WERI-Rb-1 (cell line): ENCODE measurements around the gene SYTL1.
A peak's percentile ranks its signal among the peaks of the same experiment; 100 is the strongest.

Experiments
- DNase-seq: peaks from one replicate; pipeline ENCODE4 v3.0.0-alpha.2; 2020
- H3K27ac ChIP-seq: fragments of 250-450 bp; sonication (Bioruptor Pico); 2 replicates; pipeline ENCODE4 v1.5.1; 2020; ENCODE audit warnings: mild to moderate bottlenecking, moderate library complexity
- H3K27me3 ChIP-seq: fragments of 250-450 bp; sonication (Bioruptor Pico); 2 replicates; pipeline ENCODE4 v1.5.1; 2021; ENCODE audit warnings: mild to moderate bottlenecking, low read depth, moderate library complexity; ENCODE audit not compliant: insufficient read depth, severe bottlenecking
- H3K36me3 ChIP-seq: fragments of 250-450 bp; sonication (Bioruptor Pico); 2 replicates; pipeline ENCODE4 v1.5.1; 2020; ENCODE audit warnings: mild to moderate bottlenecking, moderate library complexity
- H3K4me3 ChIP-seq: 2 replicates; pipeline ENCODE4 v1.5.1; 2011; ENCODE audit warnings: low read depth, mild to moderate bottlenecking, control low read depth, low read length
- H3K9me3 ChIP-seq: fragments of 250-450 bp; sonication (Bioruptor Pico); 2 replicates; pipeline ENCODE4 v1.5.1; 2021; ENCODE audit warnings: mild to moderate bottlenecking, moderate library complexity; ENCODE audit not compliant: severe bottlenecking
- TF ChIP-seq, protein P1 (sequence below): IDR thresholded peaks from 2 replicates; pipeline ENCODE4 v1.5.1; 2011; ENCODE audit warnings: low read depth, mild to moderate bottlenecking, control low read depth, inconsistent platforms, low read length

The SYTL1 gene

DNA sequence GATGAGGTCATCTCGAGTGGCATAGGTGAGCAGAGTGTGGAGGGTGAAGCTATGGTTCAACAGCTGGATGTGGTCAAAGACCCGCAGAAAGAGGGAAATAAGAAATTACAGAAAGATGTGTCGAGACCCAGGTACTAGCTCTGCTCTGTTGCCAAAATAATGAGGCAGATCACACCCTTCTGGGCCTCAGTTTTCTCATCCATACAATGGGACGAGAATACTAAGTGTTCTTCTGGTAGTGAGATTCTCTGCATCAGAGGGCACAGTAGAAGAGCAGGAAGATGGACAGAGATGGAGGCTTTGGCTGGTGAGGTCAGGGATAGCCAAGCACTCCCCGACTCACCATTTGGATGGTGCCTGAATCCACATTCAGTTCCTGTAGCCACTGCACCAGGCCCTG lies 13.9 kb downstream of the SYTL1 start:
- peaks cover 11% of the 10 kb centered on the region for H3K36me3 ChIP-seq
- TF ChIP-seq, protein P1, sequence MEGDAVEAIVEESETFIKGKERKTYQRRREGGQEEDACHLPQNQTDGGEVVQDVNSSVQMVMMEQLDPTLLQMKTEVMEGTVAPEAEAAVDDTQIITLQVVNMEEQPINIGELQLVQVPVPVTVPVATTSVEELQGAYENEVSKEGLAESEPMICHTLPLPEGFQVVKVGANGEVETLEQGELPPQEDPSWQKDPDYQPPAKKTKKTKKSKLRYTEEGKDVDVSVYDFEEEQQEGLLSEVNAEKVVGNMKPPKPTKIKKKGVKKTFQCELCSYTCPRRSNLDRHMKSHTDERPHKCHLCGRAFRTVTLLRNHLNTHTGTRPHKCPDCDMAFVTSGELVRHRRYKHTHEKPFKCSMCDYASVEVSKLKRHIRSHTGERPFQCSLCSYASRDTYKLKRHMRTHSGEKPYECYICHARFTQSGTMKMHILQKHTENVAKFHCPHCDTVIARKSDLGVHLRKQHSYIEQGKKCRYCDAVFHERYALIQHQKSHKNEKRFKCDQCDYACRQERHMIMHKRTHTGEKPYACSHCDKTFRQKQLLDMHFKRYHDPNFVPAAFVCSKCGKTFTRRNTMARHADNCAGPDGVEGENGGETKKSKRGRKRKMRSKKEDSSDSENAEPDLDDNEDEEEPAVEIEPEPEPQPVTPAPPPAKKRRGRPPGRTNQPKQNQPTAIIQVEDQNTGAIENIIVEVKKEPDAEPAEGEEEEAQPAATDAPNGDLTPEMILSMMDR, result no peak

DNA sequence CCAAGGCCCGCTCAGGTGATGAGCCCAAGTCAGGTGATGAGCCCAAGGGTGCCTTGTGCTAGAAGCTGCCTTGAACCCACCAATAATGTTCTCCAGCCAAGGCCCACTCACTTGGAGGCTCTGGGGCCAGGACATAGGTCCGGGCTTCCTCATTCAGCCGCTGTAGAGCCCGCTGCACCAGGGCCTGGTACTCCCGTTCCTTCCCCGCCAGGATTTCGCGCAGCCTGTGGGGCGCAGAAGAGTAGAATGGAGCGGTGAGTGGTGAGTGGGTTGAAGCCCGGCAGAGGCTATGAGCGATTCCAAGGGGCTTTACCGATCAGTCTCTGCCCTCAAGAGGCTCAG lies 14.4 kb downstream of the SYTL1 start:
- DNase-seq, result no peak
- Histone ChIP-seq H3K4me3 (no peak overlapping the region), H3K27me3 (no peaks in the 10 kb centered on the region), H3K36me3 (peaks cover 11% of the 10 kb centered on the region), H3K9me3 (no peaks in the 10 kb centered on the region), H3K27ac (no peak overlapping the region)
- TF ChIP-seq, protein P1, result no peak

More for the DNA sequence above, 13.9 kb downstream of the SYTL1 start:
- H3K9me3 ChIP-seq, result no peaks in the 10 kb centered on the region
- no peak for DNase-seq
- H3K27me3 ChIP-seq, result no peaks in the 10 kb centered on the region
- H3K27ac ChIP-seq, result no peak overlapping the region
- H3K4me3 ChIP-seq, result no peak overlapping the region

DNA sequence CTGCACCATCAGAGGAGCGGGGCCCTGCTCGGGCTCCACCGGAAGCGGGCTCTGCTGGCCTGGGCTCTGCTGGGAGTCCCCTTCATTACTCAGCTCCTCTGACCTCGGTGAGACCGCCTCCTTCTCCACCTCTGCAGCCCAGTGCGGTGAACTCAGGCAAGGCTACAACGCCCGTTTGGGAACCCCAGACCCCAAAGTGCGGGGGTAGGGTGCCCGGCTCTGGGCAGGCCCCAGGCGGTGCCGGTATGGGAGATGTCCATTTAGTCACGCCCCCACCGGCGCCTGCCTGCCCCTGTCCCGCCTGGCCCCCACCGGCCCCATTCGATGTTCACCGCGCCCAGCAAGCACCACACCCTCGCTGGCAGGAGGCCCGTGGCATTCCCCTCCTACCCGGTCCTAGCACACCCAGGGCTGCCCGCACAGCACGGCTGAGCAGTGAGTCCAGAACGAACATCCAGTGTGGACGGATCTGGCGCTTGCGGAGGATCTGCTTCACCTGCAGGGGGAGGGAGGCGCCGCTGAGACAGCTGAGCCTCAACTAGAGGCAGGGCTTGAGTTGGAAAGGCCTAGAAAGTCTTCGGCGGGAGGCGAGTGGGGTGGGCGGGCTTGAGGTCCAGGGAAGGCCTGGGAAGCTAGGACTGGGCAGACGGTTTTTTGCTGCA lies 14.9 kb downstream of the SYTL1 start:
- Histone ChIP-seq H3K9me3 (no peaks in the 10 kb centered on the region), H3K27me3 (no peaks in the 10 kb centered on the region), H3K4me3 (no peak overlapping the region), H3K36me3 (peaks cover 8% of the 10 kb centered on the region), H3K27ac (no peak overlapping the region)
- DNase-seq, result peak; percentile 42
- TF ChIP-seq, protein P1, result peak; percentile 3; the same call in 1 of the 2 replicates

DNA sequence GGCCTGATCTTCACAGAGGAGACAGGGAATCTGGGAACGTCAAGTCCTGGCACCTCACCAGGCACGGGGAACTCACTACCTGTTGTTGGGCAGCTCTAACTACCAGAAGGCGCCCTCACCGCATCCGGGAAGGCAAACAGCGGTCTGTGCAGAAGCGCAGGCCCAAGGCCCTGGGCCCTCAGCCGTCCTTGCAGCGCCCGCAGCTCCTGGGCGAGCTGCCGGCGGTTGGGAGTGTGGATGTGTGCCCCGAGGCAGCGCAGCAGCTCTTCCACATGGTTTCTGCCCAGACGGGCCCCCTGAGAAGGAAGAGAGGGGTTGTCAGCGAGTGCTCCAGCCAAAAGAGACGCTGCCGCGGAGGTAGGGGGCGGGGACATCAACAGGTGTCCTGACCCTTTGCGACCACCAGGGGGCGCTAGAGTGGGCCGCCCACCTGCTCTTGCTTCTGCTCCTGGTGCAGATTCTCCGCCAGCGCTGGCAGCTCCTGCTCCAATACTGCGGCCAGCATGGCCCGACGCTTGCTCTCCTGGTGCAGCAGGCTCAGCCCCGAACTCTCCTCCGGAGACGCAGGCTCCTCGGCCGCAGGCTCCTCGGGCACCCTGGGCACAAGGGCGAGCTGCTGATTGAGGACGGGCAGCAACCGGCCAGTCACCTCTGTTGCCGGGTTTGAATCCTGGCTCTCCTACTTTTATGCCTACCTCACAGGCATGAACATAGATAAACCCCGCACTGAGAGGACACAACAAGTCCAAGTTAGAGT lies 15.6 kb downstream of the SYTL1 start:
- DNase-seq, result peak; percentile 70
- TF ChIP-seq, protein P1, result peak; percentile 97
- no peaks in the 10 kb centered on the region for H3K9me3 ChIP-seq
- no peaks in the 10 kb centered on the region for H3K27me3 ChIP-seq
- peaks cover 8% of the 10 kb centered on the region for H3K36me3 ChIP-seq
- H3K4me3 ChIP-seq, result no peak overlapping the region
- H3K27ac ChIP-seq, result no peak overlapping the region

DNA sequence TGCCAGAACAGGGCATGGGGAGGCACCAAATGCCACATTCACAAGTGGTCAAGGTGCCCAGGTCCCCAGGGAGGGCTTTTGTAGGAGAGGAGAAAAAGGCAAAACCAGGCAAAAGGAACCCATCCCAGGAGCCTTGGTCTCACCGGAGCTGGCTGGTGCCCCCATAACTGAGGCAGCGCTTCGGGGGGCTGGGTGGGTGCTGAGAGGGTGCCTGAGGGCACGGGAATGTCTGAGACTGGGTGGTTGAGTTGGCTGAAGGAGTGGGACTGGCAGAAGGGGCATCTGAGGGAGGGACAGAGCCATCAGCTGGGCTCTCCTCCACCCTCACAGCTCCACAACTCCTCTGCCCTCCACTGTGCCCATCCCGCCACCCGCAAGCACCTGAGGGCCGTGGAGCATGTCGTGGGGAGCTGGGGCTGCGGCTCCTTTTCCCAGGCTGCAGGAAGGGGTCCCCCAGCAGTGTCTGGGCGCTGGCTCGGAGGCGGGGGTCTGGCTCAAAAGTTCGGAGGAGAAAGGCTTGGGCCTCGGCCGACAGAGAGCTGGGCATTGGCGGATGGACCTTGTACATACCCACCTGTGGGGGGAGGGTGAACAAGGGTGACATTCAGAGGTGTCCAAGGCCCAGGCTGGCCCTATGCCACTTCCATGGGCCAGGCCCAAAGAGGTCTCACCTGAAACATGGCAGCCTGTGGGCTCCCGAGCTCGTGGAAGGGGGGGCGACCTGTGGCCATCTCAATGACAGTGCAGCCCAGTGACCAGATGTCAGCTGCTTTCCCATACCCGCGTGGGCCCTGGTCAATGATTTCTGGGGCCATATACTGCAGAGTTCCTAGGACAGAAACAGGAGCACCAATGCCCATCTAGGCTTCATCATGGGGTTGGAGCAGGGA lies 16.5 kb downstream of the SYTL1 start:
- H3K27me3 ChIP-seq, result no peaks in the 10 kb centered on the region
- no peak overlapping the region for H3K27ac ChIP-seq
- TF ChIP-seq, protein P1, result no peak
- H3K9me3 ChIP-seq, result no peaks in the 10 kb centered on the region
- H3K4me3 ChIP-seq, result no peak overlapping the region
- peaks cover 8% of the 10 kb centered on the region for H3K36me3 ChIP-seq
- no peak for DNase-seq
